Measurements from ENCODE around the gene HHIPL1. TPM values are rescaled to one million over a fixed set of nuclear protein-coding genes. Genes with fewer than 3 reads are reported as not detected.

Gene HHIPL1
- total and polyA plus RNA-seq, 2 donors (not counting 3 experiments of a cell fraction or from before 2014, with no cell fraction given), result 1.3 to 2.1 TPM

- no peak overlapping the region for H3K4me2 ChIP-seq (ENCODE audit: insufficient read depth, low read length)
- BruUV-seq (replicated peaks), result no TSS peak
Observed at GRCh38 chr14:99689266-99690236, 44.6 kb downstream of the HHIPL1 start.

More at GRCh38 chr14:99689266-99690236, 44.6 kb downstream of the HHIPL1 start:
- H3K9me1 ChIP-seq (replicated peaks; ENCODE audit: control insufficient read depth, extremely low read depth, insufficient read depth, low read length), result no peaks in the 10 kb centered on the region
- ChIA-PET POLR2A (no interaction called here), CTCF (interaction anchor here (0.8 to 1.8 kb wide), 5 partner anchors 10 to 201 kb away, joined by 3 to 14 read pairs (median 4); no protein-coding TSS in a partner anchor)
- H3K9ac ChIP-seq (replicated peaks; ENCODE audit: extremely low read depth, insufficient read depth, low read length), result no peak overlapping the region
- H3K4me1 ChIP-seq (ENCODE audit: control insufficient read depth, extremely low read depth, insufficient read depth, low read length), result no peaks in the 10 kb centered on the region
- no peaks in the 10 kb centered on the region for H3K9me3 ChIP-seq (replicated peaks; ENCODE audit: control insufficient read depth, insufficient read depth, low read length)
- H2AFZ ChIP-seq (ENCODE audit: low read depth, low read length), result no peak overlapping the region
- no peak for DNase-seq (ENCODE audit: low read depth, low spot score)
- no peak overlapping the region for H3K4me3 ChIP-seq (replicated peaks in 1 of 3; ENCODE audit: insufficient read depth in 1 of 3, low read depth in 1 of 3, low read length in 3 of 3)
- no peak for TF ChIP-seq JUN (IDR thresholded peaks at IDR 0.05; ENCODE audit: borderline replicate concordance, insufficient read depth, insufficient read length, low read depth)
- TF ChIP-seq GATA2 (IDR thresholded peaks at IDR 0.05; ENCODE audit: insufficient read depth, insufficient read length, low read depth, low read length), result no peak
- TF ChIP-seq POLR2A (IDR thresholded peaks at IDR 0.05; ENCODE audit: low read depth, low read length), result no peak
- TF ChIP-seq, protein P1, sequence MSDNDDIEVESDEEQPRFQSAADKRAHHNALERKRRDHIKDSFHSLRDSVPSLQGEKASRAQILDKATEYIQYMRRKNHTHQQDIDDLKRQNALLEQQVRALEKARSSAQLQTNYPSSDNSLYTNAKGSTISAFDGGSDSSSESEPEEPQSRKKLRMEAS (IDR thresholded peaks at IDR 0.05; ENCODE audit: insufficient read depth, insufficient read length), result no peak
- TF ChIP-seq EZH2 (IDR thresholded peaks at IDR 0.05; ENCODE audit: borderline replicate concordance, low read depth, low read length, severe bottlenecking), result no peak
- TF ChIP-seq FOS (IDR thresholded peaks at IDR 0.05; ENCODE audit: borderline replicate concordance, insufficient read depth, low read length), result no peak
- TF ChIP-seq, protein P2, sequence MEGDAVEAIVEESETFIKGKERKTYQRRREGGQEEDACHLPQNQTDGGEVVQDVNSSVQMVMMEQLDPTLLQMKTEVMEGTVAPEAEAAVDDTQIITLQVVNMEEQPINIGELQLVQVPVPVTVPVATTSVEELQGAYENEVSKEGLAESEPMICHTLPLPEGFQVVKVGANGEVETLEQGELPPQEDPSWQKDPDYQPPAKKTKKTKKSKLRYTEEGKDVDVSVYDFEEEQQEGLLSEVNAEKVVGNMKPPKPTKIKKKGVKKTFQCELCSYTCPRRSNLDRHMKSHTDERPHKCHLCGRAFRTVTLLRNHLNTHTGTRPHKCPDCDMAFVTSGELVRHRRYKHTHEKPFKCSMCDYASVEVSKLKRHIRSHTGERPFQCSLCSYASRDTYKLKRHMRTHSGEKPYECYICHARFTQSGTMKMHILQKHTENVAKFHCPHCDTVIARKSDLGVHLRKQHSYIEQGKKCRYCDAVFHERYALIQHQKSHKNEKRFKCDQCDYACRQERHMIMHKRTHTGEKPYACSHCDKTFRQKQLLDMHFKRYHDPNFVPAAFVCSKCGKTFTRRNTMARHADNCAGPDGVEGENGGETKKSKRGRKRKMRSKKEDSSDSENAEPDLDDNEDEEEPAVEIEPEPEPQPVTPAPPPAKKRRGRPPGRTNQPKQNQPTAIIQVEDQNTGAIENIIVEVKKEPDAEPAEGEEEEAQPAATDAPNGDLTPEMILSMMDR (IDR thresholded peaks at IDR 0.05; ENCODE audit: extremely low read depth in 1 of 2, insufficient read depth in 1 of 2, low read depth in 1 of 2, low read length in 2 of 2), result no peak
- no peak for TF ChIP-seq MYC (IDR thresholded peaks at IDR 0.05; ENCODE audit: low read depth, low read length)
- TF ChIP-seq POLR2AphosphoS5 (IDR thresholded peaks at IDR 0.05; ENCODE audit: insufficient read depth, low read depth, low read length), result no peak
- intact Hi-C loops (cut with micrococcal nuclease), result no loop called here
- H3K27me3 ChIP-seq (ENCODE audit: control insufficient read depth in 2 of 2, insufficient read depth in 2 of 2, low read length in 2 of 2), result peaks cover 12 to 28% of the 10 kb centered on the region in 2 experiments
- H3K36me3 ChIP-seq (ENCODE audit: control insufficient read depth in 2 of 2, extremely low read depth in 1 of 2, insufficient read depth in 2 of 2, low read length in 2 of 2), result no peaks in the 10 kb centered on the region
- no peak overlapping the region for H3K27ac ChIP-seq (ENCODE audit: insufficient read depth, low read depth, low read length)
- no peaks in the 10 kb centered on the region for H3K79me2 ChIP-seq (ENCODE audit: control insufficient read depth, insufficient read depth, low read length)
- H4K20me1 ChIP-seq (replicated peaks; ENCODE audit: control insufficient read depth, extremely low read depth, insufficient read depth, low read length), result no peaks in the 10 kb centered on the region
- no peak for FAIRE-seq
- dilution Hi-C loops (cut with MboI; ENCODE audit: extremely low pct_ligation_motif_present, low sequenced_read_pairs), result no loop called here

Data from endothelial cell of umbilical vein (primary cell).